ENCODE measurements around the gene PDHX.

PDHX gene

DNA sequence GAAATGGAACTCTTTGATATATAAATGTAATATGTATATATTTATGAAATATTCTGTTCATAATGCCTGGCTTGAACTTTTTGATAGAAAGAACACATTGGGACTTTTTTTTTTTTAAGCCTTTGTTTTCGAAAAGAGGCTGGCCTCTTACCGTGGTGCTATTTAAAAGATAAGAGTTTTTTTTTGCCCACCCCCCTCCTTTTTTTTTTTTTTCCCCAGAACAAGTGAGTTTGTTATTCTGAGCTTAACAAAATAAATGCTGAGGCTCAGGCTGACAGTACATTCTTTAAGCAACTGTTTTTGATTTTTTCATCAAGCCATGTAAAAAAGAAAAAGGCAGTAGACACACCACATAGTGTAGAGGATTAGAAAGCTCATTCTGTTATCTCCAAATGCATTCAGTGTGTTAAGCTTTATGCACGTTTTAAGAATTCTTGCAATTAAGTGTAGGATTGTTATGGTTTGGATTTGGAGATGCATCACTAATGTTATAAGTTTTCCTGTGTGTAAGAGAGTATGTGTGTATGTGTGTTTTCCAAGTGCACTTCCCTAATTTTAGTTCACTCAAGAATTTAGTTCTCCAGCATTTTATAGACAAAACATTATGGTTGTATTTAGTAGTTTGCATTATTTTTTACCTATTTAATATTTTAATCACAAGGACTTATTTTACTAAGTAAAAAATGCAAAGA lies 12.0 kb downstream of the PDHX start:
- no peak for DNase-seq
- H3K4me3 Mint-ChIP-seq, result no peak overlapping the region
- H3K27ac Mint-ChIP-seq, result no peak overlapping the region
- no peaks in the 10 kb centered on the region for H3K9me3 Mint-ChIP-seq
- H3K4me1 Mint-ChIP-seq, result peaks cover 26% of the 10 kb centered on the region
- H3K27me3 Mint-ChIP-seq, result no peaks in the 10 kb centered on the region
- no peak for ATAC-seq

DNA sequence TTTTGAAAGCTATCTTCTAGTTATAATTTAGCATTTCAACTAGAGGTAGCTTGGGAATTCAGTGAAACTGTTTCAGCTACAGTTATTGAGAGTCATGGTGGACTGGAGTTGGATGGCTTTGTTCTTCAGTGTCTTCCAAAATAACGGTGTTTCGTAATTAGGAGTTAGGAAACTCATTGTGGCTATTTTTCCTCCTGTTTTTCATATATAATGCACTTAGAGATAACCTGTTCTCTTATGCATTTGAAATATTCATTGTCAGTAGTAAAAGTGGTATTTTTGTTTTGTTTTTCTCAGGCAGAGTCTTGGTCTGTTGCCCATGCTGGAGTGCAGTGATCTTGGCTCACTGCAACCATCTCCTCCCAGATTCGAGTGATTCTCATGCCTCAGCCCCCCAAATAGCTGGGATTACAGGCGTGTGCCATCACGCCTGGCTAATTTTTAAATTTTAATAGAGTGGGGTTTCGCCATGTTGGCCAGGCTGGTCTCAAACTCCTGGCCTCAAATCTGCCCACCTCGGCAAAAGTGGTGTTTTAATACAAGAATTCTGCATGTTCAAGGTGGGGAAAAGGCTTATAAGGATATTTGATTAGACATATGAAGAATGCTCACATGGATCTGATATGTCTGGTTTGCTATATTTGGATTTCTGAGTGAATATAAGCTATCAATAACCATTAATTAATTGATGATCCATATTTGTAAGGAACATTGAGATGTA lies 12.7 kb downstream of the PDHX start:
- no peak overlapping the region for H3K27ac Mint-ChIP-seq
- no peaks in the 10 kb centered on the region for H3K9me3 Mint-ChIP-seq
- ATAC-seq (no peak), DNase-seq (no peak)
- H3K4me3 Mint-ChIP-seq, result no peak overlapping the region
- no peaks in the 10 kb centered on the region for H3K27me3 Mint-ChIP-seq
- H3K4me1 Mint-ChIP-seq, result peaks cover 26% of the 10 kb centered on the region

DNA sequence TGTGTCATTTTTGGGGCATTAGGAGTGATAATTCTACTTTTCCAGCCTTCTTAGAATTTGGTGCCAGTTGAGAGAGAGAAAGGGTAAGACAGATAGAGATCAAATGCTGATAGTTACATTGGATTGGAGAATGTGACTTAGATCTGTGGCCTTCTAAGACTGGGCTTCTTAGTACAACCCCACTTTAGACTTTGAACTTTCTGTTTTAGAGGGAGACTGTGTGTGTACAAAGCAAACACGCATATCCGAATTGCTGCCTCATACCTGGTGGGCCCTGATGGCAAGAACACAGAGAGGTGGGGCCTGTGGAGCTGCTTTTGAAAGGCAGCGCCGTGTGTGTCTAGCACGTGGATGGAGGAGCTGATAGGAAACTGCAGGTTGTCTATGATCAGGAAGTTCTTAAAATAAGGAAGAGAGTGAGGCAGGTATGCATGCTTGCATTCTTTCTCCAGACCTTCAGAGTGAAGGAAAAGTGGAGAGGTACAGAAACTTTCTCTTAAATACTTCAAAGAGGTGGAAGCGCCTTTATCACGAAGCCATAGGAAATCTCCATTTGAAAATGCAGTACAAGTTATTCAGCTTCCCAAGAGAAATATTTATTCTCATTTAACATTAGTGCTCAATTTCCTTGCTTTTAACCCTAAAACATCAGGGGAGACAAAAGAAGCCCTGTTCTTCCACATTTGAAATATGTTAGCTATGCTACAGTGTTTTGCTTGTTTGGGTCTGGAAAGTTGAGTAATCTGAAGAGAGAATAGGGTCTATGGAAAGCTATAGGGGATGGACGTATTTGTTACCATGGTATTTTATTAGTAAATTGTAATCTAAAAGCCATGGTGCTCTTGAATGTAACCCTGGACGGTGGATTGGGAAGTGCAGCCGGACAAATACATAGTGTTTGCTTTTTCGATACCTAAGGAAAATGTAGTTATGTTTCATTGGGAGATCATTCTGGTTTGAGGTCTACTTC lies 13.7 kb downstream of the PDHX start:
- DNase-seq (no peak), ATAC-seq (no peak)
- no peaks in the 10 kb centered on the region for H3K27me3 Mint-ChIP-seq
- no peaks in the 10 kb centered on the region for H3K9me3 Mint-ChIP-seq
- H3K27ac Mint-ChIP-seq, result no peak overlapping the region
- no peak overlapping the region for H3K4me3 Mint-ChIP-seq
- H3K4me1 Mint-ChIP-seq, result peaks cover 26% of the 10 kb centered on the region

DNA sequence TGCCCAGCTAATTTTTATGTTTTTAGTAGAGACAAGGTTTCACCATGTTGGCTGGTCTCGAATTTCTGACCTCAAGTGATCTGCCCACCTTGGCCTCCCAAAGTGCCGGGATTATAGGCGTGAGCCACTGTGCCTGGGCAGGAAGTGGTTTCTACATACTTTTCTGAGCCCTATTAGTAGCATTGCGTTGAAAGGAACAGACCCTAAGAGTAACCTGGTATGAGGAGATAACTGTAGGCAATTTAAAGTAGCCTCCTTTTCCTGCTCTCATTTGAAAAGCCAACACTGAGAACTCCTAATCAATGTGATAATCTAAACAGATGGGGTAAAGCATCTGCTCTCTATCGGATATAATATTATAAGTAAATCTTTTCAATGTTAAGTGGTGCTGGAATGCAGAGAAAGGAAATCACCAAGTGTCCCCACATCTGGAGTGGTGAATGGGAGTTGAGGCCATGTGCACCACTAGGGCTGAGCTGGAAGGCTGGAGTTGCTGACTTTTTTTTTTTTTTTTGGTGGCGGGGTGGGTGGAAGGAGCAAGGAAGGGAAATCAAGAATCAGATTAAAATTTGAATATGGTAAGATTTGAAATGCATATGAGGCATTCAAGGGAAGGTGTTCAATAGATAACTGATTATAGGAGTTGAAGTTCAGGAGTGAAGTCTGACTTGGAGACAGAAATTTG lies 20.7 kb downstream of the PDHX start:
- Mint-ChIP-seq H3K9me3 (no peaks in the 10 kb centered on the region), H3K27ac (no peak overlapping the region), H3K4me3 (no peak overlapping the region), H3K4me1 (peaks cover 18% of the 10 kb centered on the region), H3K27me3 (no peaks in the 10 kb centered on the region)
- DNase-seq (no peak), ATAC-seq (no peak)

DNA sequence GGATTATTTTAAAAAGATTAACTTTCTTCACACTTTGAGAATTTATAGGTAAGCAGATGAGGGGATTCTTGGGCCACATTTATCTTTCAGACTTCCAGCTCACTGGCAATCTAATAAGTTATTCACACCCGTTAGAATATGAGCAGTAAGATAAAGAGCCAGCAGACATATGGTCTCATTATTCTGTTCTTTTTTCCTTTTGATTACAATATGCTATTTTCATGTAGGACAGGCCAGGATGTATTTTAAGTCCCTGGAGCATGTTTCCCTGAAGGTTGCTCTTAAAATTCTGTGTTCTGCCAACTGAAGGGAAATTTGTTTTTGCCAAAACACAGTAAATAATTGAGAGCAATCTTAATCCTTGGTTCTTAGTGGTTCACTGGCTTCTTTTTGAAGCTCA lies 22.2 kb downstream of the PDHX start:
- H3K4me3 Mint-ChIP-seq, result no peak overlapping the region
- DNase-seq (no peak), ATAC-seq (no peak)
- H3K27ac Mint-ChIP-seq, result no peak overlapping the region
- H3K4me1 Mint-ChIP-seq, result peaks cover 18% of the 10 kb centered on the region
- no peaks in the 10 kb centered on the region for H3K27me3 Mint-ChIP-seq
- H3K9me3 Mint-ChIP-seq, result no peaks in the 10 kb centered on the region

DNA sequence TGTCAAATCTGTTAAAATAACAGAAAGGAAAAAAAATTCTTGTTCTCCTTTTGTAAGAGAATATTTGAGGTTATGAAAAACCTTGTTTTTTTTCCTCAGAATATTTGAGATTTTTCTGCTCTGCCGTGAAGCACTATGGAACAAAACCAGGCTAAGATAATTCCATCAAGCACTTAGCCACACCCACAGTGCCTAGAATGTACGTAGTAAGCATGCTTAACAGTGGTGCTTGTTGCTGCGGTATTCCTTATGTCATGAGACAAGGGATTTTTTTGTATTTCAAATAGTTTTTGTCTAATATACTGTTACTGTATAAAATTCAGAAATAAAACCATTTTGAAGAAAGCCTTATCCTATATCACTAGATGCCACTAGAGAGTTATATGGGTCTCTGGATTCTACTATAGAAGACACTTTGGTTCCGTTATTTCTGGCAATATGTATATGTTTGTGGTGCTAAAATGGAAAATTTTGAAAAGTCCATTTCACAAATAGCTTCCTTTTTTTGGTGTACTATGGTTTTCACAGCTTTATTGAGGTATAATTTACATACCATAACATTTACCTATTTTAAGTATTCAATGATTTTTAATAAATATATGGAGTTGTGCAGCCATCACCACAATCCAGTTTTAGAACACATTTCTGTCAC lies 23.7 kb downstream of the PDHX start:
- H3K9me3 Mint-ChIP-seq, result peaks cover 0 to 6% of the 10 kb centered on the region in 2 donors
- H3K4me1 Mint-ChIP-seq, result peaks cover 18% of the 10 kb centered on the region
- DNase-seq, result no peak
- no peak for ATAC-seq
- no peaks in the 10 kb centered on the region for H3K27me3 Mint-ChIP-seq
- no peak overlapping the region for H3K27ac Mint-ChIP-seq
- no peak overlapping the region for H3K4me3 Mint-ChIP-seq

DNA sequence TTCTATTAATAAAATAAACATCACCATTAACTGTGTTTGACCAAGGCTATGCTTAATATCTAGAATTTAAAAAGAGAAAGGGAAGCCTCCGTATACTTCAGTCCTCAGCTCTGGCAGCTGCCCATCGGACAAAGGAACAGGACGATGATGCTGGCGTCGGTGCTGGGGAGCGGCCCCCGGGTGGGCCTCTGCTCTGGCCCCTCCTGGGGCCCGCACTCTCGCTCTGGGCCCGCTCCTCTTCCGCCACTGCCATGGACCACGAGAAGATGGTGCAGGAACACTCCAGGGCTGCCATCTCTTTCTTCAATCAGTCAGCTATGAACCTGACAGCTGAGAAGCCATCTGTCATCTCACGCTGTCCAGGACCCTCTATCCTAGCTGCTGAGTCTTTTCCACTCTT lies 25.3 kb downstream of the PDHX start:
- H3K9me3 Mint-ChIP-seq, result peaks cover 0 to 6% of the 10 kb centered on the region in 2 donors

DNA sequence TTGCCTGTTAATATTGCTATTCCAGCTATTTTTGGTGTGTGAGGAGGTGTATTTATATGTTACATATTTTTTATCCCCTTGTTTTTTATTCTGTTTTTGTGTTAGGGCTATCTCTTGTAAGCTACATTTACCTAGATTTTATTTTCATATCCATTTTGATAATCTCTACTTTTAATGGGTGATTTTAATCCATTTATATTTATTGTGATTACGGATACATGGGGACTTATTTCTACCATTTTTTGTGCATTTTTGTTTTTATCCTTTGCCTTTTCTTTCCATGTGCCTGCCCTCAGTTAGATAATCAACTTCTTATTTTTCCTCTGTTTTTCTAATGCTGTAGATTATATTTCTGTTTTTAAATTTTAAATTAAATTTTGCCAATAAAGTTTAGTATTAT lies 28.3 kb downstream of the PDHX start:
- Mint-ChIP-seq H3K4me1 (peaks cover 20% of the 10 kb centered on the region), H3K4me3 (no peak overlapping the region)

More for the DNA sequence above, 25.3 kb downstream of the PDHX start:
- Mint-ChIP-seq H3K27me3 (no peaks in the 10 kb centered on the region), H3K27ac (no peak overlapping the region), H3K4me3 (no peak overlapping the region), H3K4me1 (peaks cover 23% of the 10 kb centered on the region)
- DNase-seq (no peak), ATAC-seq (no peak)

DNA sequence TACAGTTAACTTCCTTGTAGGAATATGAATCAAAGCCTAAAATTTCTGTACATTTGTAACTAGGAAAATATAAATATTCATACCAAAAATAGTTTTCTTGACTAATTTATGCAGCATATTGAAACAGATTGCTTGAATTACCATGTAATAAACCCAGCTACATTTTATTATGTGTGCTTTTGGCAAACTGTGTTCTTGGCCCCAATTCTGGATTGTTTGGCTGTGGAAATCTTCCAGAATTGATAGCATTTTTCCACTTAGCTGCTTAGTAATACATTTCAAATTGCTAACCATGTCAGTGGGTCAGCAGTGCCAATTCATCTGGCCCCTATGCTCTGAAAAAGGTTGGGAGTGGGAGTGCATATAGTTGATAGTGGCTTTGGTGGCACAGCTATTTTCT lies 32.3 kb downstream of the PDHX start:
- ATAC-seq (no peak), DNase-seq (no peak)
- Mint-ChIP-seq H3K27me3 (no peaks in the 10 kb centered on the region), H3K4me1 (peaks cover 20% of the 10 kb centered on the region), H3K27ac (no peak overlapping the region), H3K9me3 (peaks cover 0 to 6% of the 10 kb centered on the region in 2 donors), H3K4me3 (no peak overlapping the region)

More for the DNA sequence above, 28.3 kb downstream of the PDHX start:
- no peak overlapping the region for H3K27ac Mint-ChIP-seq
- H3K9me3 Mint-ChIP-seq, result peaks cover 0 to 6% of the 10 kb centered on the region in 2 donors
- no peaks in the 10 kb centered on the region for H3K27me3 Mint-ChIP-seq
- no peak for ATAC-seq
- no peak for DNase-seq

DNA sequence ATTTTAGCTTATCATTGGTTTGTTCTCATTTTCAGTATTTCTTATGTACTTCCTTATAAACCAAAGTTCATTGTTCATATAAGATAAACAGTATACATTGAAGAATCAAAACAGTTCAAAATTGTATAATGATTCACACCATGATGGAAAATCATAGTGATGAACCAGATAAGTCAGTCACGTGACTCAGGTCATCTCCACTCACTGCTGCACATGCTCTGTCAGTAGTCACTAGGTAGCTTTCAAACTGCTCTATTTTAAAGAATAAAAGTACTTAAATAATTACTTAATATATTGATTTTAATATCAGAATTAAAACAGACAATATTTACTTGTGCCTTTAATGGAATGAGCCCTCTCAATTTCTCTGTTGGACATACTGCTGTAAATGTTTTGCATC lies 37.5 kb downstream of the PDHX start:
- Mint-ChIP-seq H3K9me3 (no peaks in the 10 kb centered on the region), H3K4me3 (no peak overlapping the region), H3K27ac (peak overlapping the region in 1 of 2 donors; percentile 40), H3K4me1 (peaks cover 11% of the 10 kb centered on the region), H3K27me3 (no peaks in the 10 kb centered on the region)
- ATAC-seq (no peak), DNase-seq (no peak)

DNA sequence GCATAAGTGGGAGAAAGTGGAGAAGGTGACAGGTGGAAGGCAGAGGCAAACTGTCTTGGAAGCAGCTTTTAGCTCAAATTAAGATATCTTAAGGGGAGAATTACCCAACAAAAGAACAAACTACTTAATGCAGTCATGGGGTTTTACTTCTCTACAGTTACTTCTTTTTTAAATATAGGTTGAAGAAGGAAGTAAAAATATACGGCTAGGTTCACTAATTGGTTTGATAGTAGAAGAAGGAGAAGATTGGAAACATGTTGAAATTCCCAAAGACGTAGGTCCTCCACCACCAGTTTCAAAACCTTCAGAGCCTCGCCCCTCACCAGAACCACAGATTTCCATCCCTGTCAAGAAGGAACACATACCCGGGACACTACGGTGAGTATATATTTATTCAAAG lies 40.8 kb downstream of the PDHX start:
- DNase-seq, result no peak

DNA sequence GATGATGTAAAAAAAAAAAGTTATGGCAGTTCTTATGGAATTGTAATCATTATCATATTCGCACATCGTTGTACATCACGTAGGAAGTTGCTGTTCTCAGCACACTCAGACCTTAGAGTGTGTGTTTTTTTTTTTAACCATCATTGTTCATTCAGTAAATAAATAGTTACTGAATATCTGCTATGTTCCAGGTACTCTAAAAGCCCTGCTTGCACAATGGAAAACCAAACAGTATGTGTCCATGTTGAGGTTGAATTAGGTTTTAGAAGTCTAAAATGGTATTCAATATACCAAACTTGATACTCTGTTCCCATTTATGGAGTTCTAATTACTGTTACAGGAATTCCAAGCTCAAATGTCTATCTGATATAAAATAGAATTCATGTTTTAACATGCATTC lies 41.2 kb downstream of the PDHX start:
- no peak overlapping the region for H3K27ac Mint-ChIP-seq
- H3K4me3 Mint-ChIP-seq, result no peak overlapping the region
- no peaks in the 10 kb centered on the region for H3K27me3 Mint-ChIP-seq
- no peaks in the 10 kb centered on the region for H3K9me3 Mint-ChIP-seq
- DNase-seq (no peak), ATAC-seq (no peak)
- peaks cover 11% of the 10 kb centered on the region for H3K4me1 Mint-ChIP-seq

More for the DNA sequence above, 40.8 kb downstream of the PDHX start:
- no peaks in the 10 kb centered on the region for H3K27me3 Mint-ChIP-seq
- H3K4me1 Mint-ChIP-seq, result peaks cover 11% of the 10 kb centered on the region
- H3K4me3 Mint-ChIP-seq, result no peak overlapping the region
- no peak for ATAC-seq
- H3K9me3 Mint-ChIP-seq, result no peaks in the 10 kb centered on the region
- no peak overlapping the region for H3K27ac Mint-ChIP-seq

DNA sequence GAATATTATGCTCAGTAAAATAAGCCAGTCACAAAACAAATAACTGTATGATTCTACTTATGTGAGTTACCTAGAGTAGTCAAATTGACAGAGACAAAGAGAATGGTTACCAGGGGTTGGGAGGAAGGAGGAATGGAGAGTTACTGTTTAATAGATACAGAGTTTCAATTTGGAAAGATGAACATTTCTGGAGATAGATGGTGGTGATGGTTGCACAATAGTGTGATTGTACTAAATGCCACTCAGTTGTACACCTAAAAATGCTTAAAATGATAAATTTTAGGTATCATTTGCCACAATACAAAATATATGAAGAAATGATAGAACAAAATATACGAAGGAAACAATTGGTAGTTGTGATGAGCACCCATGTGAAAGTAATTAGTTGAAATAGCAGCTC lies 43.4 kb downstream of the PDHX start:
- Mint-ChIP-seq H3K27me3 (no peaks in the 10 kb centered on the region), H3K4me1 (peaks cover 5% of the 10 kb centered on the region), H3K4me3 (no peak overlapping the region), H3K27ac (no peak overlapping the region), H3K9me3 (no peaks in the 10 kb centered on the region)
- DNase-seq (no peak), ATAC-seq (no peak)

DNA sequence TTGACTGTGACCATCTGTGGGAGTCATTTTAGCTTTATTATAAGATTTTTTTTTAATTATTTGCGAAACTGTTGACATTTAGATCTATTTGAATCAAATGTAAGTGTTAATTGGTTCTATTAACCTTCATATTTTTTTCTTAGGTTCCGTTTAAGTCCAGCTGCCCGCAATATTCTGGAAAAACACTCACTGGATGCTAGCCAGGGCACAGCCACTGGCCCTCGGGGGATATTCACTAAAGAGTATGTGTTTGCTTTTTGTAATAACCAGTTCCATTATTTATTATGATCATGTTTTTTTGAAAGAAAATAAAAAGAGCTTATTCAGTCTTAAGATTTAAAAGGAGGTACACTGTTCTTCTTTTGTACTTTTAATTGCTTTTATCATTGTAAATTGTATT lies 43.9 kb downstream of the PDHX start:
- Mint-ChIP-seq H3K27me3 (no peaks in the 10 kb centered on the region), H3K9me3 (no peaks in the 10 kb centered on the region), H3K4me1 (no peaks in the 10 kb centered on the region), H3K4me3 (no peak overlapping the region), H3K27ac (no peak overlapping the region)
- ATAC-seq (no peak), DNase-seq (no peak)

DNA sequence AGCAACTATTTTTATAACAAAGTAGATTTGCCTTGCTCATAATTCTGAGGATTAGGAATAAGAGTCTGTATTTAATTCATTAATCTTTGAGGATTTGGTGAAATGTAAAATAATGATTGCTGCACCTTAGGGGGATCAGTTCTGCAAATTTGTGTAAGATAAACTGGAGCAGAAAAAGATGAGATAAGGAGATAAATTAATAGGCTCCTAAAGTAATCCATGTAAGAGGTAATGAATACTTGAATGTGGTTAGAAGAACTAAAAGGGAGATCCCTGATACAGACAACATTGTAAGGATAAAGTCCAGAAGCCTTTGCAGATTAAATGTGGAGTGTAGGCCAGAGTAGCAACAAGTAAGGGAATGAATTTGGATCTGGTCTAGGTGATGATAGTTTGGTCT lies 45.6 kb downstream of the PDHX start:
- ATAC-seq (no peak), DNase-seq (no peak)
- Mint-ChIP-seq H3K27me3 (no peaks in the 10 kb centered on the region), H3K27ac (no peak overlapping the region), H3K9me3 (no peaks in the 10 kb centered on the region), H3K4me3 (no peak overlapping the region), H3K4me1 (no peaks in the 10 kb centered on the region)

Measured in stimulated activated naive CD8-positive, alpha-beta T cell treated with anti-CD3 and anti-CD28 coated beads, Interleukin-15, amount 100 ng/mL, for 72 hours (primary cell).